Urinary bladder (tissue), 4 donors: ENCODE data around the gene PCSK5. TPM values are rescaled to one million over a fixed set of nuclear protein-coding genes. Genes with fewer than 3 reads are reported as not detected.
"Not testable (repeated sequence)": the region's sequence is repeated elsewhere in the genome, so short reads cannot be mapped to it uniquely, and the experiment has no call there.

Experiments
- DNase-seq: peaks from one replicate; pipeline ENCODE4 v3.0.0-alpha.2; 2015; ENCODE audit errors: extremely low spot score
- H3K27ac ChIP-seq: one replicate; pipeline ENCODE4 v1.5.1; 2013; ENCODE audit warnings: low read depth, mild to moderate bottlenecking, moderate library complexity
- H3K36me3 ChIP-seq: one replicate; pipeline ENCODE4 v1.6.1; 2013; ENCODE audit warnings: mild to moderate bottlenecking, moderate library complexity; ENCODE audit not compliant: insufficient read depth
- H3K4me1 ChIP-seq: one replicate; pipeline ENCODE4 v1.6.1; 2013; ENCODE audit warnings: mild to moderate bottlenecking, moderate library complexity; ENCODE audit not compliant: insufficient read depth
- H3K4me3 ChIP-seq: one replicate; pipeline ENCODE4 v1.5.1; 2013; ENCODE audit warnings: low read depth, low read length
- WGBS: extraction: QIAGEN DNeasy Blood & Tissue Kit; methylation state at CpG from one replicate; pipeline ENCODE4 v1.1.7; 2013; 5-methylcytosine and 5-hydroxymethylcytosine counted together
- polyA plus RNA-seq: library from polyadenylated mRNA; stranded (reverse); fragments of 200-250 nt; gene quantifications from one replicate; pipeline ENCODE4 v1.2.3, GENCODE V29; 2013
- total RNA-seq: library from RNA; depleted of rRNA; stranded (reverse); fragments of >200 nt; gene quantifications from one replicate; pipeline ENCODE4 v1.2.3, GENCODE V29; 2014
- donor health status: healthy with polysubstance abuse.
- donor health status: healthy.

PCSK5 gene
- total and polyA plus RNA-seq, 2 donors, result 6.1 to 25.4 TPM

- H3K4me1 ChIP-seq, result no peaks in the 10 kb centered on the region
- WGBS, result 75% methylated on average over 7 of the region's 7 CpGs
- H3K36me3 ChIP-seq, result peaks cover 2% of the 10 kb centered on the region
- no peak overlapping the region for H3K27ac ChIP-seq
- H3K4me3 ChIP-seq, result no peak overlapping the region
- no peak for DNase-seq
Measured at GRCh38 chr9:75941066-75941465, 50.6 kb downstream of the PCSK5 start.

- no peaks in the 10 kb centered on the region for H3K36me3 ChIP-seq
- no peak overlapping the region for H3K4me3 ChIP-seq
- no peaks in the 10 kb centered on the region for H3K4me1 ChIP-seq
- no peak for DNase-seq
- 83% methylated on average over 16 of the region's 16 CpGs for WGBS
- no peak overlapping the region for H3K27ac ChIP-seq
Measured at GRCh38 chr9:75941577-75942311, 51.3 kb downstream of the PCSK5 start.

GRCh38 chr9:75946766-75947165 is 56.3 kb downstream of the PCSK5 start:
- Histone ChIP-seq H3K4me1 (no peaks in the 10 kb centered on the region), H3K27ac (no peak overlapping the region), H3K36me3 (no peaks in the 10 kb centered on the region), H3K4me3 (no peak overlapping the region)
- DNase-seq, result no peak
- 92% methylated on average over 6 of the region's 6 CpGs for WGBS

- Histone ChIP-seq H3K36me3 (no peaks in the 10 kb centered on the region), H3K4me3 (no peak overlapping the region), H3K4me1 (no peaks in the 10 kb centered on the region), H3K27ac (no peak overlapping the region)
- 95% methylated on average over 2 of the region's 2 CpGs for WGBS
- no peak for DNase-seq
Measured at GRCh38 chr9:75947233-75947632, 56.8 kb downstream of the PCSK5 start.

- 70% methylated on average over 3 of the region's 3 CpGs for whole genome bisulfite sequencing
- no peaks in the 10 kb centered on the region for H3K4me1 ChIP-seq
- H3K36me3 ChIP-seq, result no peaks in the 10 kb centered on the region
- no peak overlapping the region for H3K4me3 ChIP-seq
- DNase-seq, result no peak
- no peak overlapping the region for H3K27ac ChIP-seq
Measured at GRCh38 chr9:75950998-75951397, 60.5 kb downstream of the PCSK5 start.

GRCh38 chr9:75953218-75953617 is 62.7 kb downstream of the PCSK5 start:
- no peaks in the 10 kb centered on the region for H3K4me1 ChIP-seq
- 24% methylated on average over 2 of the region's 2 CpGs for WGBS
- H3K4me3 ChIP-seq, result no peak overlapping the region
- H3K27ac ChIP-seq, result no peak overlapping the region
- H3K36me3 ChIP-seq, result no peaks in the 10 kb centered on the region
- no peak for DNase-seq

GRCh38 chr9:75956161-75956560 is 65.7 kb downstream of the PCSK5 start:
- WGBS, result 95% methylated on average over 1 of the region's 1 CpG
- Histone ChIP-seq H3K27ac (no peak overlapping the region), H3K36me3 (no peaks in the 10 kb centered on the region), H3K4me3 (no peak overlapping the region), H3K4me1 (no peaks in the 10 kb centered on the region)
- no peak for DNase-seq

- Histone ChIP-seq H3K4me1 (no peaks in the 10 kb centered on the region), H3K36me3 (no peaks in the 10 kb centered on the region), H3K27ac (no peak overlapping the region), H3K4me3 (no peak overlapping the region)
- no peak for DNase-seq
- 63% methylated on average over 3 of the region's 3 CpGs for WGBS
Measured at GRCh38 chr9:75957116-75957515, 66.6 kb downstream of the PCSK5 start.

GRCh38 chr9:75958226-75958625 is 67.8 kb downstream of the PCSK5 start:
- H3K27ac ChIP-seq, result no peak overlapping the region
- H3K4me1 ChIP-seq, result no peaks in the 10 kb centered on the region
- no peak overlapping the region for H3K4me3 ChIP-seq
- no peaks in the 10 kb centered on the region for H3K36me3 ChIP-seq
- DNase-seq, result no peak
- 29% methylated on average over 3 of the region's 3 CpGs for WGBS

GRCh38 chr9:75960551-75960950 is 70.1 kb downstream of the PCSK5 start:
- Histone ChIP-seq H3K4me1 (no peaks in the 10 kb centered on the region), H3K36me3 (no peaks in the 10 kb centered on the region), H3K27ac (no peak overlapping the region), H3K4me3 (no peak overlapping the region)
- no peak for DNase-seq
- 47% methylated on average over 6 of the region's 6 CpGs for WGBS

- Histone ChIP-seq H3K27ac (no peak overlapping the region), H3K4me3 (no peak overlapping the region)
- 61% methylated on average over 8 of the region's 8 CpGs for WGBS
Measured at GRCh38 chr9:75962013-75962661, 71.7 kb downstream of the PCSK5 start.

GRCh38 chr9:75962662-75963036 is 72.2 kb downstream of the PCSK5 start:
- no peak overlapping the region for H3K4me3 ChIP-seq
- DNase-seq, result no peak
- H3K27ac ChIP-seq, result no peak overlapping the region
- H3K4me1 ChIP-seq, result no peaks in the 10 kb centered on the region
- H3K36me3 ChIP-seq, result no peaks in the 10 kb centered on the region
- WGBS, result 85% methylated on average over 4 of the region's 4 CpGs

More at GRCh38 chr9:75962013-75962661, 71.7 kb downstream of the PCSK5 start:
- no peak for DNase-seq
- Histone ChIP-seq H3K36me3 (no peaks in the 10 kb centered on the region), H3K4me1 (no peaks in the 10 kb centered on the region)

- not testable (repeated sequence) for DNase-seq, H3K4me1 ChIP-seq, H3K36me3 ChIP-seq, H3K4me3 ChIP-seq, H3K27ac ChIP-seq
- WGBS, result 91% methylated on average over 9 of the region's 9 CpGs
Measured at GRCh38 chr9:75963321-75963720, 72.8 kb downstream of the PCSK5 start.

- Histone ChIP-seq H3K4me3 (no peak overlapping the region), H3K27ac (no peak overlapping the region), H3K4me1 (no peaks in the 10 kb centered on the region), H3K36me3 (no peaks in the 10 kb centered on the region)
- no peak for DNase-seq
- 89% methylated on average over 4 of the region's 4 CpGs for WGBS
Measured at GRCh38 chr9:75964427-75964826, 74.0 kb downstream of the PCSK5 start.
